T-helper 1 cell treated with Interleukin-12 subunit alpha and Interleukin-12 subunit beta and Interleukin-4 antibody, amounts not matched to agents 30 ng/mL and 1 ng/mL, for 36 hours (primary cell): ENCODE data around the gene MMP14. TPM values are rescaled to one million over a fixed set of nuclear protein-coding genes. Genes with fewer than 3 reads are reported as not detected.
"Not testable (repeated sequence)": the region's sequence is repeated elsewhere in the genome, so short reads cannot be mapped to it uniquely, and the experiment has no call there.

Experiments
- intact Hi-C: fragments of 100-400 bp; cut with micrococcal nuclease; formaldehyde crosslinking; loops from one replicate; pipeline ENCODE4 v1.15.1; 2024
- total RNA-seq: library from RNA; stranded (reverse); gene quantifications from 2 replicates; pipeline ENCODE4 v1.2.3, GENCODE V29; 2022

The MMP14 gene
- total RNA-seq, 1 donor from 2014 or later: 2.1 TPM

DNA sequence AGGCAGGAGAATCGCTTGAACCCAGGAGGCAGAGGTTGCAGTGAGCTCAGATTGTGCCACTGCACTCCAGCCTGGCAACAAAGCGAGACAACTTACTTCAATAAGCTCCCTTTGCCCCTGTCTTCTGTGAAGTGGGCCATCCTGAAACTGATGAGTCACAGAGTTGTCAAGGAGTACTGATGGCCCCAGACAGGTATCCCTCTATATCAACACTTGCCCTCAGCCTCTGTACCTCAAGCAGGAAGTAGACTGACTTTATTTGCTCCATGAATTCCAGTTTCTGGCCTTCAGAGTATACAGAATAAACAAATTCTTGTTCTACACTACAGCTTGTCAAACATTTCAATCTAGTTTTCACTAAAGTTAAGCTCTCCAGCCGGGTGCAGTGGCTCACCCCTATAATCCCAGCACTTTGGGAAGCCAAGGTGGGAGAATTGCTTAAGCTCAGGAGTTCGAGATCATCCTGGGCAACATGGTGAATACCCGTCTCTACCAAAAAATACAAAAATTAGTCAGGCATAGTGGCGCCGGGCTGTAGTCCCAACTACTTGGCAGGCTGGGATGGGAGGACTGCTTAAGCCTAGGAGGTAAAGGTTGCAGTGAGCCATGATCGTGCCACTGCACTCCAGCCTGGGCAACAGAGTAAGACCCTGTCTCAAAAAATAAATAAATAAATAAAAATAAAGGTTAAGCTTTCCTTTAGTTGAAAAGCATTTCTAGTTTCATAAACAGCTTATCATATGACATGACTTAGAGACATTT lies 18.8 kb downstream of the MMP14 start:
- intact Hi-C loops: loop anchor here (5.0 to 10.0 kb wide), 5 partner anchors 268 to 1010 kb away; partner anchors contain the start of gene DAD1

DNA sequence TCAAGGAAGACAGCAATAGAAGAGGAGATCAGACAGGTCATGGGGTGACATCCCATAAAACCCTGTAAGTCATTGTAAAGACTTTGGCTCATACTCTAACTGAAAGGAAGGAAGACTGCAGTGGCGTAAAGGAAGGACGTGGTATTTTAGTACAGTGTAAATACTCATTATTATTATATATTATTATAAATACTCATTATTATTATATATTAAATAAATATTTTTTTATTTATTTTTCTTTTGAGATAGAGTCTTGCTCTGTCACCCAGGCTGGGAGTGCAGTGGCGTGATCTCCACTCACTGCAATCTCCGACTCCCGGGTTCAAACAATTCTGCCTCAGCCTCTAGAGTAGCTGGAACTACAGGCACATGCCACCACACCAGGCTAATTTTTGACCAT lies 20.0 kb downstream of the MMP14 start:
- intact Hi-C loops: loop anchor here (10.0 kb wide), 2 partner anchors 652 to 1012 kb away; no protein-coding TSS in a partner anchor

DNA sequence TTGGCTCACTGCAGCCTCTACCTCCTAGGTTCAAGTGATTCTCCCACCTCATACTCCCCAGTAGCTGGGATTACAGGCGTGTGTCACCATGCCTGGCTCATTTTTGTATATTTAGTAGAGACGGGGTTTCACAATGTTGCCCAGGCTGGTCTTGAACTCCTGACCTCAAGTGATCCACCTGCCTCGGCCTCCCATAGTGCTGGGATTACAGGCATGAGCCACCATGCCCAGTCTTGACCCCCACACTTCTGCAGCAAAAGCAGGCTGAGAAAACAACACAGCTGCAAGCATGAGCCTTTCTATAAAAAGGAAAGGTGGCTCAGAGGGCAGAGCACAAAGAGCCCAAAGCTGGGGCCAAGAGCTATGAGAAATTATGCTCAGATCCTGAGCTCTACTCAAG lies 24.0 kb downstream of the MMP14 start:
- intact Hi-C loops: not testable (repeated sequence)

DNA sequence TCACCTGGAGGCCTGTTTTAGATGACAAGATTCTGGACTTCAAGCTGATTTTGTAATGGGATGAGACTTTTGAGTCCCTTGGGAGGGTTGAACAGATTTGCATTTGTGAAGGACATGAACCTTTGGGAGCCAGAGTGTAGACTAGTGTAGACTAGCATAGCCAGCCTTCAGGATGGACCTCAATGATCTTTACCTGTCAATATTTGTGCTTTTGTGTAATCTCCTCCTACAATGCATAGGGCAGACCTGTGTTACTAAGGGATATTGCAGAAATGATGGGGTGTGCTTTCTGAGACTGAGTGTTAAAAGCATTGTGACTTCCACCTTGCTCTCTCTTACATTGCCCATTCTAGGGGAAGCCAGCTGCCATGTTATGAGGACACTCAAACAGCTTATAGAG lies 25.3 kb downstream of the MMP14 start:
- intact Hi-C loops: no loop called here

DNA sequence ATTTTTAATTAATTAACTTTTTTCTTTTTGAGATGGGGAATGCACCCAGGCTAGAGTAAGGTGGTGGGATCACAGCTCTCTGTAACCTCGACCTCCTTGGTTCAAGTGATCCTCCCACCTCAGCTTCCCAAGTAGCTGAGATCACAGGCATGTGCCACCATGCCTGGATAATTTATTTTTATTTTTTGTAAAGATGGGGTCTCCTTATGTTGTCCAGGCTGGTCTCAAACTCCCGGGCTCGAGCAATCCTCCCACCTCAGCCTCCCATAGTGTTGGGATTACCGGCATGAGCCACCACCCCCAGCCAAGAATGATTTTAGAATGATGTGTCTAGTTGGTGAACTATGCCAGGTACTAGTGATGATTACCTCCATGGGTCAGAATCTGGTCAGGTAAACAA lies 28.6 kb downstream of the MMP14 start:
- intact Hi-C loops: no loop called here

DNA sequence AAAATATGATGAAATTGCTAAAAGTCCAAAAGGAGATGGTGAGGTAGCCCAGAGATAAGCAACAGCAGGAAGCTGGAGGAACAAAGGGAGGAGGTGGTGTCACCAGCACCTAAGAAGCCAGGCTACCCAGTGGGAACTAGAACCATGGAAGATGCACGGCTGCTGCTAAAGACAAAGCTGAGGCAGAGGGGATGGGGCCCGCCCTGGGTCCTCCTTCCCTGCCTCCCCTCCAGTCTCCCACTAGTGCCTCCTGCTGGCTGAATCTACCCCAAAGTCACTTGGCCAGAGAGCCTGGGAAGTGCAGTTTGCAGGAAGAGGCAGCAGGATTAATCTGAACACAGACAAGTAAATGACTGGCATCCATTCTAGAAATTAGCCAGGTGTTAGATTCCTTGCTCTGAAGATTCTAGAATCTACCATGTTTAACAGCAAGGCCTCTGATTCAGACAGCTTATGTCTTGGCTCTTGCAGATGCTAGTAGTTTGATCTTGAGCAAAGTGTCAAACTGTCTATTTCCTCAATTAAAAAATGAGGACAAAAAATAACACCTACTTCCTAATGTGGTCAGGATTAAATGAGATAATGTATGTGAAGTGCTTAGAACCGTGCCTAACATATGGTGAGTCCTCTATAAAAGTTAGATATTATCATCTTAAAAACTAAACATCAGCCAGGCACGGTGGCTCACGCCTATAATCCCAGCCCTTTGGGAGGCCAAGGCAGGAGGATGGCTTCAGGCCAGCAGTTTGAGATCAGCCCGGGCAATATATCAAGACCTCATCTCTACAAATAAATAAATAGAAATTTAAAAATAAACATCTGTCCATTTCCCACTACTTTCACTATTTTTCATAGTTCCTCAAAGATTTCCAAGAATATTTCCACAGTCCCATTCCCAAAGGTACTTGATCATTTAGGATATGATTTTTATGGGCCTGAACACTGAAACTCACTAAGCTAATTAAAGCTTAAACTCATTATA lies 29.3 kb downstream of the MMP14 start:
- intact Hi-C loops: no loop called here

DNA sequence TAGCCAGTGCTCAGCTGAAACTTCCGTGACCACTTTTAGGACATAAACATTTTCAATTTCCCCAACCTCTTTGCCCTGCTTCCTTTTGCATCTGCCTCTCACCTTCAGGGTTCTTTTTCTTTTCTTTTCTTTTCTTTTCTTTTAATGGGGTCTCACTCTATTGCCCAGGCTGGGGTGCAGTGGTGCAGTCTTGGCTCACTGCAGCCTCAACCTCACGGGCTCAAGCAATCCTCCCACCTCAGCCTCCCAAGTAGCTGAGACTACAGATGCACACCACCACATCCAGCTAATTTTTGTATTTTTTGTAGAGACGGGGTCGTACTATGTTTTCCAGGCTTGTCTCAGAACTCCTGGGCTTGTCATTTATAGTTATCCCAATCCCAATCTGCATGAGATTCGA lies 30.5 kb downstream of the MMP14 start:
- intact Hi-C loops: no loop called here

DNA sequence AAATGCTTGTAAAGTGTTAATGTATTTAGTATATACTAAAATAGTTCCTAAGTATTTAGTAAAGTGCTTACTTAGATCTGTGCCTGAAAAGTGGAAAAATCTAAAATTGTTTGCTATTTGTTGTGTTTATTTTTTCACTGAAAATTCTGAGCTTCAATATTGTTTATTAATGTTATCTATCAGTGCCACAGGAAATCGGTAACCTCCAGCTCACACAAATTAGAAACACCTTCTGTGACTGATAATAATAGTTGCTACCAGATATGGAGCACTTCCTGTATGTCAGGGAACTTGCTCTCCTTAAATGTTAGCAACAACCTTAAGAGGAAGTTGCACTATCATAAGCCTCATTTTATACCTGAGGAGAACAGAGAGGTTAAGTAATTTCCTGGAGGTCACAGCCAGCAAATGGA lies 34.4 kb downstream of the MMP14 start:
- intact Hi-C loops: loop anchor here (1.0 to 5.0 kb wide), 14 partner anchors 13 to 1602 kb away; partner anchors contain the start of genes DAD1, HAUS4, HNRNPC and MRPL52

DNA sequence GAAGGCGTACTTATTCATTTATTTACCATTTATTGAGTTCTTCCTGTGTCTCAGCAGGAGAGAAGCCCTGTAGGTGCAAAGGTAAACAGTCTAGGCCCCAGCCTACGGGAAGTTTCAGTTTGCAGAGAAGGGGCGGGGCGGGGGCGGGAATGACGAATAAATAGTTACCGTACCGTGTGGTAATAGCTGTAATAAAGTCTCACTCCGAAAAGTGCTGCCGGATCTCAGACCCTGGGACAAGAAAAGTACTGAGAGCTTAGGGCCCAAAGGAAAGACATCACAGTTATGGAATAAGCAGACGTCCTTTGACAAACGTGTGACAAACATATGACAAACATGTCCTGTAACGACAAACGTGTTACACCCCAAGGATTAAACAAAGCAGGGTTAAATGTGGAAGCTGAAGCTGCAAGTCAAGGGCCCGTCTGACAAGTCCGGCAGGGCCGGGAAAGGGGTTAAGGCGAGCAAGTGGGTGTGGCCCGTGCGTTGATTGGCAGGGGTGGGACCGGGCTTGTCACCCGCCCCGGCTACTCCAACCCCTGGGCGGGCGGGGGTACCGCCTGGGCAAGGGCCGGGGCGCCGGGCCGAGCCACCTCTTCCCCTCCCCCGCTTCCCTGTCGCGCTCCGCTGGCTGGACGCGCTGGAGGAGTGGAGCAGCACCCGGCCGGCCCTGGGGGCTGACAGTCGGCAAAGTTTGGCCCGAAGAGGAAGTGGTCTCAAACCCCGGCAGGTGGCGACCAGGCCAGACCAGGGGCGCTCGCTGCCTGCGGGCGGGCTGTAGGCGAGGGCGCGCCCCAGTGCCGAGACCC lies 35.0 kb downstream of the MMP14 start, which contains the start of gene LRP10:
Gene LRP10, plus strand, starts transcription at position 517 of the 809 bp plus-strand sequence. CDS start 564 bp downstream, outside the sequence.
- intact Hi-C loops: loop anchor here (1.0 to 5.0 kb wide), 17 partner anchors 13 to 1602 kb away; partner anchors contain the start of genes DAD1, HAUS4, HNRNPC and MRPL52

DNA sequence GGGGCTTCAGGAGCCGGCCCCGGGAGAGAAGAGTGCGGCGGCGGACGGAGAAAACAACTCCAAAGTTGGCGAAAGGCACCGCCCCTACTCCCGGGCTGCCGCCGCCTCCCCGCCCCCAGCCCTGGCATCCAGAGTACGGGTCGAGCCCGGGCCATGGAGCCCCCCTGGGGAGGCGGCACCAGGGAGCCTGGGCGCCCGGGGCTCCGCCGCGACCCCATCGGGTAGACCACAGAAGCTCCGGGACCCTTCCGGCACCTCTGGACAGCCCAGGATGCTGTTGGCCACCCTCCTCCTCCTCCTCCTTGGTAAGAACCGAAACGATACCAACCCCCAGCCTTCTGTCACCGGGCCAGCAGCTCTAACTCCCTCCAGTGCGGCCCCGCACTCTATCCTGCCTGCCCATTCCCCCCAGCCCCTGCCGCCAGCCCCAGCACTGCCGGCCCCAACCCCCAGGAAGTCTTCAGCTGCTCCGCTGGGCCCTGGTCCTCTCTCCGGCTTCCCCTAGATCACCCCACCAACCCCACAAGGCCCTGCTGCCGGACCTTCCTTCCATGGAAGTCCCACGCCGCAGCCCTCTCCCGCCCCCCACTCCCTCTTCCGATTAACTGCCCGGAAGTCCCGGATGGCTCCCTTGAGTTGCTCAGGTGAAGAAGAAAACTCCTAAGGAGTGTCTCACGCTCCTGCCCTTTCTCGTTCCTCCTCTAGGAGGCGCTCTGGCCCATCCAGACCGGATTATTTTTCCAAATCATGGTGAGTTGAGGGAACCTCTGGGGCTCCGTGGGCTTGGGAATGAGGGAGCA lies 35.8 kb downstream of the MMP14 start:
- intact Hi-C loops: loop anchor here (1.0 to 5.0 kb wide), 5 partner anchors 19 to 450 kb away; partner anchors contain the start of gene PABPN1

DNA sequence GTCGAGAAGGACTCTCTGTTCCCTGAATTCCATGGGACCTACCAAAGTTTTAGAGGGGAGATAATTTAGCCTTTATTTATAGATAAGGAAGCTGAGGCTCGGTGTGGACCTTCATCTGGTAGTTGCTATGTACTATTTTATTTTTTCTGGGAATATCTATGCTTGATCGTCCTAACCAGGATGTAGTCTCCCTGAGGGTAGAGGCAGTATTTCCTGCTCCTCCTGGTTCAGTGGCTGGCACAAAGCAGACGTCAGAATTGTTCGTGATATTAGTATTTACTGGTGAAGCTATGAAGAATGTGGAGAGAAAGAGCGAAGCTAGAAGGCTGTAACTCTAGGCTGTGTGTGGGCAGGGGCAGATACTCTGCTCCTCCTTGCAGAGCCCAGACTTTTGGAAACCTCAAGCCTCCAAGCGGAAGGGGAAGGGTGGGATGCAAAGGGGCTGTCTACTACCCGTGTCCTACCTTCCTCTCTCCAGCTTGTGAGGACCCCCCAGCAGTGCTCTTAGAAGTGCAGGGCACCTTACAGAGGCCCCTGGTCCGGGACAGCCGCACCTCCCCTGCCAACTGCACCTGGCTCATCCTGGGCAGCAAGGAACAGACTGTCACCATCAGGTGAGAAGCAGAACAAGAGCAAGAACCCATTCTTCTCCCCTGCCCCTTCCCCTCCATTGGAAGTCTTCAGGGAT lies 36.6 kb downstream of the MMP14 start:
- intact Hi-C loops: loop anchor here (1.0 to 5.0 kb wide), 5 partner anchors 20 to 449 kb away; partner anchors contain the start of gene PABPN1

DNA sequence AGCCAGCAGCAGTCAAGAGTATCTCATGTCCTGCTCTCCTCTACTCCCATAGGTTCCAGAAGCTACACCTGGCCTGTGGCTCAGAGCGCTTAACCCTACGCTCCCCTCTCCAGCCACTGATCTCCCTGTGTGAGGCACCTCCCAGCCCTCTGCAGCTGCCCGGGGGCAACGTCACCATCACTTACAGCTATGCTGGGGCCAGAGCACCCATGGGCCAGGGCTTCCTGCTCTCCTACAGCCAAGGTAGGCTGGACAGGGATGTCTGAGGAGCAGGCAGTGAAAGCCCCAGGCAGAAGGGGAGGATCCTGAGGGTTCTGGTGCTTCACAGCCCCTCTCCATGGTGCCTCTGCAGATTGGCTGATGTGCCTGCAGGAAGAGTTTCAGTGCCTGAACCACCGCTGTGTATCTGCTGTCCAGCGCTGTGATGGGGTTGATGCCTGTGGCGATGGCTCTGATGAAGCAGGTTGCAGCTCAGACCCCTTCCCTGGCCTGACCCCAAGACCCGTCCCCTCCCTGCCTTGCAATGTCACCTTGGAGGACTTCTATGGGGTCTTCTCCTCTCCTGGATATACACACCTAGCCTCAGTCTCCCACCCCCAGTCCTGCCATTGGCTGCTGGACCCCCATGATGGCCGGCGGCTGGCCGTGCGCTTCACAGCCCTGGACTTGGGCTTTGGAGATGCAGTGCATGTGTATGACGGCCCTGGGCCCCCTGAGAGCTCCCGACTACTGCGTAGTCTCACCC lies 38.8 kb downstream of the MMP14 start:
- intact Hi-C loops: no loop called here

DNA sequence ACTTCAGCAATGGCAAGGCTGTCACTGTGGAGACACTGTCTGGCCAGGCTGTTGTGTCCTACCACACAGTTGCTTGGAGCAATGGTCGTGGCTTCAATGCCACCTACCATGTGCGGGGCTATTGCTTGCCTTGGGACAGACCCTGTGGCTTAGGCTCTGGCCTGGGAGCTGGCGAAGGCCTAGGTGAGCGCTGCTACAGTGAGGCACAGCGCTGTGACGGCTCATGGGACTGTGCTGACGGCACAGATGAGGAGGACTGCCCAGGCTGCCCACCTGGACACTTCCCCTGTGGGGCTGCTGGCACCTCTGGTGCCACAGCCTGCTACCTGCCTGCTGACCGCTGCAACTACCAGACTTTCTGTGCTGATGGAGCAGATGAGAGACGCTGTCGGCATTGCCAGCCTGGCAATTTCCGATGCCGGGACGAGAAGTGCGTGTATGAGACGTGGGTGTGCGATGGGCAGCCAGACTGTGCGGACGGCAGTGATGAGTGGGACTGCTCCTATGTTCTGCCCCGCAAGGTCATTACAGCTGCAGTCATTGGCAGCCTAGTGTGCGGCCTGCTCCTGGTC lies 39.4 kb downstream of the MMP14 start:
- intact Hi-C loops: no loop called here

DNA sequence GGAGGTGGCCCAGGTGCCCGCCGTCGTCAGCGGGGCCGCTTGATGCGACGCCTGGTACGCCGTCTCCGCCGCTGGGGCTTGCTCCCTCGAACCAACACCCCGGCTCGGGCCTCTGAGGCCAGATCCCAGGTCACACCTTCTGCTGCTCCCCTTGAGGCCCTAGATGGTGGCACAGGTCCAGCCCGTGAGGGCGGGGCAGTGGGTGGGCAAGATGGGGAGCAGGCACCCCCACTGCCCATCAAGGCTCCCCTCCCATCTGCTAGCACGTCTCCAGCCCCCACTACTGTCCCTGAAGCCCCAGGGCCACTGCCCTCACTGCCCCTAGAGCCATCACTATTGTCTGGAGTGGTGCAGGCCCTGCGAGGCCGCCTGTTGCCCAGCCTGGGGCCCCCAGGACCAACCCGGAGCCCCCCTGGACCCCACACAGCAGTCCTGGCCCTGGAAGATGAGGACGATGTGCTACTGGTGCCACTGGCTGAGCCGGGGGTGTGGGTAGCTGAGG lies 40.7 kb downstream of the MMP14 start:
- intact Hi-C loops: no loop called here

DNA sequence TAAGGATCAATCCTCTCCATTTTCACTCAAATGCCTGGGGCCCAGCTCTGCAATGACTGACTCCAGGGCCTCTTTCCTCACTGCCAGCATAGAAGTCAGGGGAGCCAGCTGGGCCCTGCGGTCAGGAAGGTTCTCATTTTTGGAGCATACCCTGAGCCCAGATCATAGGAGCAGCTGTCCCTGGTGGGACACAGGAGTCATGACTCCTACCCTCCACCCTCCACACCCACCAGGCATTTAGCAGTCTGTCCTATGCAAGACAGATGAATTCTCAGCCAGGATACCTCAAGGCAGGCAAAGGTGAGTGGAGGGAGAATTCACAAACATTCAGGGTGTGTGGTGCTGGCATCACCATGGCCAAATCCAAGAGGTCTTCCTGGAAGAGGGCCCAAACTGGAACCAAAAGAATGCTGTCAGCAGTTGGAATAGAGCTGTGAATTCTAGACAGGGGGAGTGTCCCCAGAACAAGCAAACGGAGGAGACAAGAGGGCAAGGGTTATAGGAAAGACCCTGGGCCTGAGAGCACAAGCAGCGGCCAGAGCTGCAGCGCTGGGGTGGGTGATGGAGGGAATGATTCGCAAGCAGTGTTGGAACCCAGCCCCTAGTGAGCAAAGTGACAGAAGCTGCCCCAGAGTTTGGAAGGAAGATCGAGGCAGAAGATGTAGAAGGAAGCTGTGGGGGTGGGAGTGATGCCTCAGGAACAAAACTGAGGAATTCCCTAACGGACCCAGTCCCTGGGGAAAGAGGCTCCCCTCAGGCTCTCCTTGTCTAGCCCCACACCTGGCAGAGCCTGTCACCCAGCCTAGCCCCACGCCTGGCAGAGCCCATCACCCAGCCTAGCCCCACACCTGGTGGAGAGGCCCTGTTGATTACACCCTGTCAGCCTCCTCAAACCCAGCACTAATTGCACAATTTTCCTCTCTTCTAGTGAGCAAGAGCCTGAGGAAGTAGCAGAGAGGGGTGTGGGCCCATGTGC lies 42.2 kb downstream of the MMP14 start:
- intact Hi-C loops: no loop called here

DNA sequence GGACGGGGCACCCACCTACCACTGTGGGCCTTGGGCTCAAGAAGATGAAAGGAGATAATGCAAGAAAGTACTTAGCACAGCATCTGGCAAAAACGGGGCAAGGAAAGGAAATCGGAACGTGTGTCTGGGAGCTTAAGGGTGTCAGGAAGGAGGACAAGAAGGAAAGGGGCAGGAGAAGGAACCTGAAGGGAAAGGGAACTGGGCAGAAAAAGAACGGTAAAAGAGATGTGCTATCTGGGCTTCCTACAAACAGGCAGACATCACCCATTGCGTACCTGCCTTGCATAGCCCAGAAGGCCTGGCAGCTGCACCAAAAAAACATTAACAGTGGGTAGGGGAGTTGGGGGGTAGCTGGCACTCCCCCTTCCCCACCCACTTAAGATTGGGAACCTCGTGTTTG lies 45.7 kb downstream of the MMP14 start:
- intact Hi-C loops: no loop called here
